Astrocyte of the hippocampus (primary cell): ENCODE measurements around the gene GOLIM4.
A peak's percentile ranks its signal among the peaks of the same experiment; 100 is the strongest.

ENCODE experiments used
- DNase-seq: peaks from one replicate; pipeline ENCODE4 v3.0.0; 2011; ENCODE audit warnings: low read depth, low spot score

Gene GOLIM4

DNA sequence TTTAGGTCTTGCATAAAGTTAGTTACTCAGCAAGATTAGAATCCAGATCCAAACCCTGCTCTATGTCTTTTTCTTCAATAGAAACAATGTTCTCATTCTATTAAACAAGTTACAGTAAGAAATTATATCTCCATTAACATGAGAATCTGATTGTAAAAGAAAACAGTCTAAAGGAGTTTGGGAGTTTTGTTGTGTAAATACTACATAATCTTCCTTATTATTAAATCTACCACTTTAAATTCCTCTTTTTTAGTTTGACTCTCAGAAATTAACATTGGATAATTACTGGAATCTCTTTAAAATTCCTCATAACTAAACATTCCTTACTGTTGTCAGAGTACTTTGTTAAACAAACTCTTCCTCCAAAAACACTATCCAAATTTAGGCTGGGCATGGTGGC, 1.7 kb upstream of the GOLIM4 start:
- no peak for DNase-seq

DNA sequence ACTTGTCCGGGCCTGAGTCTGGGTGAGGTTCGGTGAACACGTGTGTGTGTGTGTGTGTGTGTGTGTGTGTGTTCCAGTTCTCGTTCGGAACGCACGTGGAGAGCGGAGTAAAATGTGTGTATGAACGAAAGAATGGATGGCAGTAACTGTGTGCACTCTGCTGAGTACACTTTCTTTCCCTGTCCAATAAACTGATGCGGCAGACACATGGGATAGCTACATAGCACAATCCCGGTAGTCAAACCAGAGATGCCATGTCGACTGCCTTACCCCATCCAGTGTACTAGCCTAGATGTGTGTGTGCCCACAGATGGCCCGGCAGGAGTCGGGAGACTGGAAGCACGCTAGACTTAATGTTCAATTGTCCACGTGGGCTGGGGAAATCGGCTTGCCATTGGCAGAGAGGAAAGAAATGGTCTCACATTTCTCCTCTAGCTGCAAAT, 507 bp upstream of the GOLIM4 start:
- peak; percentile 93 for DNase-seq

DNA sequence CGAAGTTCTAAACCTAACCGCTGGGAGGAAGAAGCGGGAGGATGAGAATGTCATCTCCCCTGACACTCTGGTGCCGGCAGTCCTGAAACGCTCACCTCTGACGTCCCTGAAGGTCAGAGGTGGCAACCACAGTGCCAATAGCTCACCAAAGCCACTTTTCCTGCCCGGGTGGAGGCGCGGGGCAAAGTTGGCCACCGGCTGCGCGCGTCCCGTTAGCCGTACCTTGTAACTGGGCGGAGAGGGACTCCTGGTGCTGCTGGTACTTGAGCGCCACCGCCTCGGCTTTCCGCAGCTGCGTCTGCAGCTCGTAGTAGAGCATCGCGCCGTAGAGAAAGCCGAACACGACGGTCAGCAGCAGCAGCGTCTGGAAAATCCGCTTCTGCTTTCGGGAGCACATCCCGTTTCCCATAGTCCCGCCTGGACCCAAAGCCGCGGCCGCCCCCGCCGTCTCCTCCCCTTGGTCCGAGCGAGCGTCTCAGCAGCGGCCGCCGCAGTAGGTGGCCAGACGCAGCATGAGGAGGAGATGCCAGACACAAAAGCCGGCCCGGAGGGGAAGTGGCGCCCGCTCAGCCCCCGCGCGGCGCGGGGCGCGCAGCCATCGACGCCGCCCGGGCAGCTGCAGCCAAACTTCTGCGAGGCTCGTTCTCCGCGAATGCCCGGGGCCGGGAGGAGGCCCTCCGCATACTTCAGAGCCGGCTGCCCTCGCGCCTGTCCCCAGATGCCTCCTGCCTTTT, 680 bp downstream of the GOLIM4 start:
- DNase-seq, result peak; percentile 83

DNA sequence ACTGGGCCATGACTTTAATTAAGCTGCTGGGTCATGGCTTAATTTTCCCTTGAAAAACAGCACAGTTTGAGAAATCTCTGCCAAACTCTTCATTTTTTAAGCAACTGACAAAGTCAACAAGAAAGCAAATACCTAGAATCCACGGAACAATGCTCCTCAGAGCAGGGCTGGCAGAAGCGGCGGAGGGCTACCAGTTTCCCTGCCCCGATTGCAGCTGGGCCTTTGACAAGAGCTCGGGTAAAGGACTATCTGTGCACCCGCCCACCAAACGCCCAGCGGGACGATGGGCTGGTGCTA, 1.2 kb downstream of the GOLIM4 start:
- peak; percentile 78 for DNase-seq

DNA sequence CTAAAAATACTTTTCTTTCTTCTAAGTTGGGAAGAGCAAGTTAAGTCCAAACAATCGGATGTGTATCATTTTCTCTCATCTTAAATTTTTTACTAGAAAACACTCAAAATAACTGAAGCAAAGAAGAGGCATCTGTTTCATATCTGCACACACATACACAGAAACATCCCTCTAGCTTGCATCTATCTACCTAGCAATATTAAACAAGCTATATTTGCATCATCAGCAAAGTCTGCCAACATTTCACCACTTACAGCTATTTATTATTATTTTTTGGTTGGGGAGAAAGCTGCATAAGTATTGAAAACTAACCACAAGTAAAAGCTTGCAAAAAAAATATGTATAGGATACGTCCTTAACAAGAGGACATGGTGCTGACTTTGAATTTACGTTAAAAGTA, 1.9 kb downstream of the GOLIM4 start:
- DNase-seq, result no peak

DNA sequence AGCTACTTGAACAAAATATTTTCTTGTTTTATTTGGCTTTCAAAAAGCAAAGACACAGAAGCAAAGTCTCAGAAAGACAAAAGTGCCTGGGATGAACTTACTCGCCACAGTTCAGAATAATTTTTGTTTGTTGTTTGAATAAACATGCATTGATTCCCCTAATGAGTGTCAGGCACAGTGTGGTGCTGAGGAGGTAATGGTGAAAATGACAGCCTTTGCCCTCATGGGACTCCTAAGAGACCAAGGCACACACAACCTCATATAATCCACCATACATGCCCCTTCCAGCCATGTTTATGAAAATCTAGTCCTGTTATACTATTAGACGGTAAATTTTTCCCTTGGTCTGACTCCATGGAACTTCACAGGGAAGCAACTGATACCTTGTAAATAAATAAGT, 2.5 kb downstream of the GOLIM4 start:
- DNase-seq, result no peak

DNA sequence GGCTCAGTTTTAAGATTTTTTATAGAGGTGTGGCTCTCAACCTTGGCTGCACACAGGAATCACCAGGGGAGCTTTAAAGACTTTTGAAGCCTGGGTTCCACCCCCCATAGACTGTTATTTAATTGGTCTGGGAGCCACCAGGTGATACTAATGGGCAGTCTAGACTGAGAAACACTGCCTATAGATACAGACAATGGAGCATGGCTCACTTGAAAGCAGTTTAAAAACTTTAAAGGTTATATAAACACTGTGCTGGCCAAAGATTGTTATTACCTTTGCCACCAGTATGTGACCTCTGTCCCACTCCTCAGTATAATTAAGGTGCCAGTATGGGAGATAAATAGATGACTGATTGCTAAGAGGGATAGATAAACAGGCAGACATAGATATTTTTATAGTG, 3.8 kb downstream of the GOLIM4 start:
- DNase-seq, result no peak

DNA sequence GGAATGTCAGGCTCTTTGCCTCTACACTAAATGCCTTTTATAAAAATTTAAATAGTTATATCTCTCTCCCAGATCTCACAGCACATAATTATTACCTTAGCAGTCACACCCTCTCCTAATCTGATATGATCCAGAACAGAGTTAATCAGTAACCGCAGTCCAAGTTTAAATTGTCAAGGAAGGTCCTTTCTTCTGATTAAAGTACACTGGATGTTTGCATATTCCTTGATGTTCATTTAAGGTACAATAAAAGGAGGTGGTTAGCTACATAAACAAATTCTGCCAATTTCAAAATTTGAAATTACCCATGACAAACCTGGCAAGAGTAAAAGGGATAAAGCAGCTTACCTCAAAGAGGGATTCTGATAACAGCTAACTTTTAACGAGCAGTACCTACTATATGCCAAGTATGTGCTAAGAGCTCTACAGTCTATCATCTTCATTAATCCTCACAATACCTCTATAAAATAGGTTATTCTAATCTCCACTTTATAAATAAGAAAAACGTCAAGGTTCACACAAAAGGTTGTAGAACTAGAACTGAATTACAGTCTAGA, 4.3 kb downstream of the GOLIM4 start:
- no peak for DNase-seq

DNA sequence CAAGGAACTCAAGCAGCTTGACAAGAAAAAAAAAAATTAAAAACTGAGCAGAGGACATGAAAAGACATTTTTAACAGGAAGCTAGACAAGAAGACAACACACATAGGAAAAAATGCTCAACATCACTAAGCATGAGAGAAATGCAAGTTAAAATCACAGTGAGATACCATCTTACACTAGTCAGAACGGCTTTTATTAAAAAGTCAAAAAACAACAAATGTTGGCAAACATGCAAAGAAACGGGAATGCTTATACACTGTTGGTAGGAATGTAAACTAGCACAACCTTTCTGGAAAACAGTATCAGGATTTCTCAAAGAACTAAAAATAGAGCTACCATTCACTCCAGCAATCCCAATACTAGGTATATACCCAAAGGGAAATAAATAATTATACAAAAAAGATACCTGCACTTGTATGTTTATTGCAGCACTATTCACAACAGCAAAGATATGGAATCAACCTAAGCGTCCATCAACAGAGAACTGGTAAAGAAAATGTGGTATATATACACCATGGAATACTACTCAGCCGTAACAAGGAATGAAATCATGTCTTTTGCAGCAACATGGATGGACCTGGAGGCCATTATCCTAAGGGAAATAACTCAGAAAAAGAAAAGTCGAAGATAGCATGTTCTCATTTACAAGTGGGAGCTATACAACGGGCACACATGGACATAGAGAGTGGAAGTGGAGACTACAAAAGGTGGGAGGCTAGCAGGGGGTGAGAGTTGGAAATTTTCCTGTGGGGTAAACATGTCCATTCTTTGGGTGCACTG, 5.2 kb downstream of the GOLIM4 start:
- DNase-seq, result no peak

DNA sequence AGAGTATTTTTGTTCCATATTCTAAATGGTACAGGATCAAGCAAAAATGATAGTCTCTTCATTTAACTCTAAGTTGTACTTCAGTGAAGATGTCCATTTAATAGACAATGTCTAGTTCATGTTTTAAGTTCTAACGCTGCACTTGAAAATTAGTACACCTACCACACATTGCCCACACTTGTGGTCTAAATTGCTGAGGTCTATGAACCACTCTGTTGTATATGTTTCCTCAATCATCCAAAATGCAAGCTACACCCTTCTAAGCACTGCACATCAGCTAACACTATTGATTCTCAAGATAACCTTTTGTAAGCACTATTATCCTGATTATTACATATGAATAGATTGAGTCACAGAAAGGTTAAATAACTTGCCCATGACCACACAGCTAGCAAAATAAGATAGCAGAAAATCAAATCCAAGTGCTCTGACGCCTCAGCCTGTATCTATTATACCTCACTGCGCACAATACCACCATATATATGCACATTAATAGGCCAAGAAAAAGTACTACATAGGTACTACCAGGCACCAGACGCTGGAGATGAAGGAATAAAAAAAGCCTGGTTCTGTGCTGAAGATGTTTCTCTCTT, 6.4 kb downstream of the GOLIM4 start:
- no peak for DNase-seq

DNA sequence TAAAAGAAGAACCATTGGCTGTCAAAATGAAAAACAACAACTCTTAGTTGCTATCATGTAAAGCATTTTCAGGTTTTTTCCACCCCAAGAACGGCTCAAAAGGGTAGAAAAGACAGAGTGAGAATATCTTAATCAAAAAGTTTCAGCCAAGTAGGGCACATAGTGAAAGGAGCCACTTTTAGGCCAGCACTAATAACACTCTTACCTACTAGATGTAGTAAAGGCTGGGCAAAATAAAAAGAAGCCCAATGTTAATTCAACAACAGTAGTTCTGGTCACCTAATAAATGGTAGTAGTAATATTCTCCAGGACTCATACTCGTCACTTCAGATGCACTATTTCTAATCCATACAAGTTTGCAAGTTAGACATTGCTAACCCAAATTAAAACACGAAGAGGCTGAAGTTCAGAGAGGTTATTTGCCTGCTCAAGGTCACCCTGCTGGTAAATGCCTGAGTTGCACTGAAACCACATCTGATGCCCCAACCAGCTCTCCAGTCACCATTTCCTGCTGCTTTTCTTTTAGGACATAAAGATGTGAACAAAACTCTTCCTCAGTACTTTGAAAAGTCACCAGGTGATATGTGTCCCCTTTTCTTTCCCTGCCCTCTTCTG, 7.5 kb downstream of the GOLIM4 start:
- no peak for DNase-seq

DNA sequence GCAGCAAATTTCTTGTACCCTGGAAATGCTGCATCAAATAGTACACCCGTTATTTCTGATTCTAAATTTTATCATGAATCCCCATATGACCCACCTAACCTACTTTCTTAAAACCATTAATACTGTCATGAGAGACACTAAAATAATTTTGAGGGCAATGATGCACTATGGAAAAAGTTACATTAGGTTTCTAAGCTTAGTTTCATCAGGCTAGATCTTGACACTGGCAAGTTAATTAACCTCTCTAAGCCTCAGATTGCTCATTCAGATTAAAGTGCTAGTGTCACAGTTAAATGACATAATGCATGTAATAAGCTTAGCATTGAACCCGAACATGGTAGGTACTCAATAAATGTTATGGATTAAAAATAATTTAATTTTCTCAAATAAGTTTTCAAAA, 8.2 kb downstream of the GOLIM4 start:
- no peak for DNase-seq

DNA sequence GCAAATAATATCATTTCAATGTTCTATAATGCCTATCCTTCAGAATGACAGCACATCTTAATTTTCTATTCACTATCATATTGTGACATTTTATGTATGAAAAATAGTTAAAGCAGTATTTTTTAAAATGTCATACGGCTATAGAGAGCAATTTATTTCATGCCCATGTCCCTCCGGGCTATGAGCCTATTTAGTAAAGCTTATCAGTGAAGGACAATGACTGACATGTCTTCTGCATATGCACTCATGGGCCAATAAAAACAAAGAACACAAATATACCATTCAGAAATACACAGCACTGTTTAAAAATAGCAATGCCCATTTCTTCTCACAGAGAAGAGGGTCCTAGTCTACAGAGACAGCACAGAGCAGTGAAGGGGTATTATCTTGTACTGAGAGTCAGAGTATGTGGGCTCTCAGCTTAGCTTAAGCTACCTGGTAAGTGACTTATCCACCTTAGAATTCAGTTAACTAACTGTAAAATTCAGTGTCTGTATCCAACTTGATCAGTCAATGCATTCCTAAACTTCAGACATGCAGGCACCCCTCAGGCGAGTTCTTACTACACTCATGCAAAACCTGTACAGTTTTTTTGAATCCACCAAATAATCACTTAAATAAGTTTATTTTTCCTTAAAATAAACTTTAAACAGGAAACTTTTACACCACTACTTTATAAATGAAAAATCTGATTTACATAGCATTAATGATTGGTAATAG, 9.0 kb downstream of the GOLIM4 start:
- no peak for DNase-seq

DNA sequence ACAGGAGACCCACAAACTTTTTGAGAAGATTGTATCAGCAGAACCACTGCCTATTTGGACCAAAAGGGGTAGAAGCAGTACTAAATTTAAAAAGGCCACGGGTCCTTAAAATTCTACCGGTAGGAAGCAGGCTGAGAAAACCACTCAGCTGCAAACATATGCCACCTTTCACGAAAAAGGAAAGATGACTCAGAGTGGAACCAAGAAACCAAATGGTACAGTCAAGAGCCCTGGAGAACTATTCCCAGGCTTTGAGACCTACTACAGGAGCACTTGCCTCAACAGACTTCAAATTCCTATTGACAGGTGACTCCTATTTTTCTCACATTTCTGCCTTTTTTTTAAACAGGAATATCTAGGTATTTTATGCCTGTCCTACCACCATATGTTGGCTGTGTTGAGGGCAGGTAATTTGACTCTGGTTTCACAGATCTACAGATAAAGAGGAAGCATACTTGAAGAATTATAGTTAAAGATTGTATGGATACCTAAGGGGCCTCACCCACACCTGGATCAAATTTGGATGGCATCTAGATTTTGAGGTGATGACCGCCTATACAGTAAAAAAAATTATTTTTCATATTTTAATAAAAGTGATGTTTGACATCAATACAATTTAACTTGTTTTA, 10.1 kb downstream of the GOLIM4 start:
- no peak for DNase-seq

DNA sequence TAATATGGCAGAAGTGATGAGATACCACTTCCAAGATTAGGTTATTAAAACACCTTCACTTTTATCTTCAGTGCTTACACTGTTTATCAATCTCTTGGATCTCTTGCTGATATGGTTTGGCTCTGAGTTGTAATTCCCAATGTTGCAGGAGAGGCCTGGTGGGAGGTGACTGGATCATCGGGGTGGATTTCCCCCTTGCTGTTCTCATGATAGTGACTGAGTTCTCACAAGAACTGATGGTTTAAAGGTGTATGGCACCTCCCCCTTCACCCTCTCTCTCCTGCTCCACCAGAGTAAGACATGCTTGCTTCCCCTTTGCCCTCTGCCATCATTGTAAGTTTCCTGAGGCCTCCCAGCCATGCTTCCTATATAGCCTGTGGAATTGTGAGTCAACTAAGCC, 11.8 kb downstream of the GOLIM4 start:
- DNase-seq, result no peak

DNA sequence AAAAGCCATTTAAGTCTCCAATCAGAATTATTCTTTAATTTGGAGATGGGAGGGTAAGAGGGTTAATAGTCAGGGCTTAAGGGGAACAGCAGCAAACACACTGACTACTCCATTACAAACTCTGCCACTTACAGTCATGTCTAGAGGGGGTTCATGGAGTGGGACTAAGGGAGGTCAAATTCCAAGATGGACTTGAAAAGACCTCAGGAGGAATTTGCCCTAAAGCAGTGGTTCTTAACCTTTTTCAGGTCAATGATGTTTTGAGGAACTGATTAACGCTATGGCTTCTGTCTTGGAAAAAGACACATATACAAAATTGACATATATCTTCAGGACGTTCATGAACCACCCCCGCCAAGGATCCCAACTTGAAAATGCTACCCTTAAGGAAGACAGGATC, 13.9 kb downstream of the GOLIM4 start:
- DNase-seq, result no peak

DNA sequence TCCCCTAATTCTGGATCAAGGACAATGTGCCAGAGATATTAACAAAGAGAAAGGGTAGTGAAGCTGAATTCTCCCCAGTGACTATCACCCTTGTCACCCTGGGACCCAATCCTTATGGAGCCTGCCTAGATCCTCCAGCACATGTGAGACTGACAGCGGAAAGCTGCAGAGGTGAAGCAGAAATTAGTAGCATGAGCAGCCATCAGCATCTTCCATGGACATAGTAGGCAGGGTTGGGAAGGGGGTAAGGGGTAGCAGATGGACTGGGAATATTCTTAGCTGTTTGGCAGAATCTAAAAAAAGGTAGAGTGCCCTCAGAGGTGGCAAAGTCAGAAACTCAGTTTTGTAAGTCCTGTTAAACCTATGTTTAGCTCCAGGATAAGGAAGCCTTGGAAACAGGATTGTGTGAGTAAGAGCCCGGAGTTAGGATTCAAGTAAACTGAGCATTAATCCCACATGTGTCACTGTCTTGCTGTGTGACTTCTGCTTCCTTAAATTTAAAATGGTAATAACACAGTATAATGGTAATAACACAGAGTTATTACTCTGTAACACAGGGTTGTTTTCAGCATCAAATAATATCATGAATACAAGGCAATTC, 14.5 kb downstream of the GOLIM4 start:
- DNase-seq, result no peak

DNA sequence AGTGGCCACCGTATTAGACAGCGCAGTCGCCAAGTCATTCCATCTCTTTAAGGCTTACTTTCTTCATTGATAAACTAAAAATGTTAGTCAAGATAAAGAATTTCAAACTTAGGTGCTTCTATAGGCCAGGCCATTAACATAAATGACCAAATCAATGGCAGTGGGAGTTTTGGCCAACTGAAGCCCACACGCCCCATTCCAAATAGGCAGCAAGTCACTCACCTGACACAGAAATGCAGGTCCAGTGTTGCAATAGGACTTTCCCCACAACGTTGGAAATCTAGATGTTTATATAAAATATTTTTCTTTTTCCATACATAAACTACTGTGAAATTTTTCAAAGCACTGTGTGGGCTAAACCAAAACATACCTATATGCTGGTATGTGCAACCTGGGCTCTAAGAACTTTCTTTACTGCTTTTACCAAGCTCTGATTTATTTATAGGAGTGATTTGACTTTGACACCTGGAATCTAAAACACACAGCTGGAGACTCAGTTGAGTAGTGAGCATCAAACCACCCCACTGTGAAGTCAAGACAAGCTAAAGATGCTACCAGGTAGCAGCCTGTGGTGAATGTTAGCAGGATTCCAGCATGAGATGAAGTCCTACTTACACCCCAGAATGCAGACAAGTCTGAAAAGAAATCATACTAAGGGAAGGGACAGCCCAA, 15.1 kb downstream of the GOLIM4 start:
- no peak for DNase-seq

DNA sequence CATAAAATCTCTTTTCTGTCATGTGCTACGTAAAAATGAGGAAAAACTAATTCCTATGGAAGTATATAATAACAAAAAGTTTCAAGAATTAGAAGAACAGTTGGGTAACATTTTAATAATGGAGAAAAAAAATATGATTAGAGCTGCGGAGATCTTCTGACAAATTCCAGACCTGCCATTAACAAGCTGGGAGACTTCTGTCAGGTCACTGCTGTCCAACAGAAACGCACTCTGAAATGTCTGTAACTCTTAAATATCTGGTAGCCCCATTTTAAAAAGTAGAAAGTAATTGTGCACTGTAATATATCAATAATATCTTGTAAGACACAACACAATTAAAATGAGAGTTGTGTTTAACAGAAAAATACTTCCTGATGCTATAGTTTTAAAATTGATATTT, 15.7 kb downstream of the GOLIM4 start:
- no peak for DNase-seq

DNA sequence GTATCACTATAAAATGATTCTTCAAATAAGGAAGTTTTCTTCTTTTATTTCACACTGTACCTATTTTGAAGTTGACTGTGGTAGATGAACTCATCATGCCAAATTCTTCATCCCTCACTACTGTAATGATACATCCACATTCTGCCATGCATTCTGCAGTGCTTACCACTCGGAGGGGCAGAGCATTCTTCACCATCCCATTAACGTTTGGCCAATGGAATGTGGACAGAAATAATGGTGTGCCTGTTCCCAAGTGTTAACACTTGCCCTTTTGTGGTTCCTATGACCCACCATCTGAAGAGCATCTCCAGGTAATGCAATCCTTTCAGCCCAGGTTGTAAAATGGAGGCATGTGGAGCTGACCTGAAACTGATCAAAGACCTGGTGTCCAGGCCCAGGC, 18.6 kb downstream of the GOLIM4 start:
- peak; percentile 32 for DNase-seq
